HG02642 (cell line): ENCODE measurements around the gene WDR54.

Experiments used
- ATAC-seq: cut with Tn5 transposase; IDR thresholded peaks from one replicate; pipeline ENCODE4 v1.9.1; 2021; ENCODE audit warnings: mild to moderate bottlenecking; ENCODE audit not compliant: unreplicated experiment, poor library complexity

WDR54 gene

GRCh38 chr2:74421221-74421870, at the start of gene WDR54, which contains the start of gene C2orf81:
Gene WDR54, plus strand, starts transcription at chr2:74421730. Its CDS starts 424 bp downstream, at chr2:74422154.
Gene C2orf81, minus strand, starts transcription at chr2:74421619. Its CDS starts 59 bp downstream, at chr2:74421560.
- peak; percentile 97 for ATAC-seq

- no peak for ATAC-seq
Observed at GRCh38 chr2:74372674-74373073, 48.9 kb upstream of the WDR54 start.

- no peak for ATAC-seq
Observed at GRCh38 chr2:74373221-74373676, 48.3 kb upstream of the WDR54 start.

- no peak for ATAC-seq
Observed at GRCh38 chr2:74373985-74374384, 47.5 kb upstream of the WDR54 start.

DNA sequence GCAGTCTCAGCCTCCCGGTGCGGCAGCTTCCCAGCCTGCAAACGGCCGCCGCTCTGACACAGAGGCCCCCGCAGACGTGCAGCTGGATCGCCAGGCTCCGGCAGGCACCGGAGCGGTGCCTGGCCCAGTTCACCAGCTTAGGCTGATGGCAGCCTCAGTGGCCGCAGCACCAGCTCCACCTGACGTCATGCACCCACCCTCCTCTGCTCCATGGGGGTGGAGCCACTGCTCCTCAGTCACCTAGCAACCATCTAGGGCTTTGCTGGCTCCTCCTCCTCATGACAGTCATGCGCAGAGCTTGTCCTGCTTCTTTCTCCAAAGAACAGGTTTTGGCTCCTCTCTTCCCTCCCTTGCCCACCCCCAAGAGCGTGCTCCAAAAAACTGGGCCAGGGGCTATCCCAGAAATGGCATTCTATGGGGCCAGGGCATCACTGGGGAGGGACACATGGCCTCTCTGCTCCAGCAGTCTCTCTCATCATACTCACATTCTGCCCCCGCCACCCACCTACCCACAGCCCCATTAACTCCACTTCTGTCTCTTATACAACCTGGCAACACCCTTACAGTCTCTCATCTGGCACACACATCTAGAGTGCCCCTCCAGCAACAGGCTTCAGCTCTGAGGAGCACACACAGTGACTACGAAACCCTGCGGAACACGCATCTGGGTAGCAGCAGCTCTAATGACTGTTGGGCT, 46.9 kb upstream of the WDR54 start:
- no peak for ATAC-seq

GRCh38 chr2:74375838-74376237, 45.7 kb upstream of the WDR54 start:
- no peak for ATAC-seq

- no peak for ATAC-seq
Observed at GRCh38 chr2:74378007-74378406, 43.5 kb upstream of the WDR54 start.

GRCh38 chr2:74379851-74380789, 41.4 kb upstream of the WDR54 start, which contains the start of gene DCTN1:
Gene DCTN1, minus strand, starts transcription at chr2:74380311. Its CDS starts 274 bp downstream, at chr2:74380037.
- no peak for ATAC-seq

DNA sequence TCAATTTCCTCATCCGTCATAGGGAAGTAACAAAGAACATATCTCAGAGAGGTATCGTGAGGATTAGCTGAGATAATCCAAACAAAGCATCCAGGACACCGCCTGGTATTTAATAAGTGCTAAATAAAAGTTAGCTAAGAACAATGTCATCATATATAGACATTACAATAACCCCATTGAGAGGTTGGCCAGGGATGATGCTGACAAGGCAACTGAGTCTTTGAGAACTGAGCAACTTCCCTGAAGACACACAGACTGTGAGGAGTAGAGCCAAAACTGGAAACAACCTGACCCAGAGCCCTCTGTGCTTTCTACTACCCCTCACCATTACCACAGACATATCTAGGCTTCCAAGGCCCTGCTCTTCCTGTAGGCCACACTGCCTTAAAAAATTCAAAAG, 39.8 kb upstream of the WDR54 start:
- no peak for ATAC-seq

GRCh38 chr2:74383254-74383653, 38.3 kb upstream of the WDR54 start:
- ATAC-seq = no peak

GRCh38 chr2:74384051-74384450, 37.5 kb upstream of the WDR54 start:
- ATAC-seq = no peak

GRCh38 chr2:74385396-74385795, 36.1 kb upstream of the WDR54 start:
- ATAC-seq = no peak

DNA sequence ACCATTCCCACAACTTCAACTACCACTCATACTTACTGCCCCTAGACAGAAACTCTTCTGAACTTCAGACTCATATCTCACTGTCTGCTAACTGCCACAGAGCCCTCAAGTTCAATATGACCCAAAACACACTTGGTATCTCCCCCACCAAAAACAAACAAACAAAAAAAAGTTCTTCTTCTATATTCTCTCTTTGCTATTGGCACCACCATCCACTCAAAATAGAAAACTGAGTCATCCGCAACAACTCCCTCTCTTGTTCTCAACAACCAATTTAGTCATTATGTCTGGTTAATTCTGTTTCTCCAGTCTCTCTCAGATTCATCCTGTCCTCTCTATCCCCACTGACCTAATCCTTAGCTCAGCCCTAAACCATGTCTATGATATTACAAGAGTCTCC, 34.2 kb upstream of the WDR54 start:
- ATAC-seq = no peak

- ATAC-seq = no peak
Observed at GRCh38 chr2:74390606-74391005, 30.9 kb upstream of the WDR54 start.

GRCh38 chr2:74391209-74391579, 30.3 kb upstream of the WDR54 start:
- ATAC-seq = no peak

DNA sequence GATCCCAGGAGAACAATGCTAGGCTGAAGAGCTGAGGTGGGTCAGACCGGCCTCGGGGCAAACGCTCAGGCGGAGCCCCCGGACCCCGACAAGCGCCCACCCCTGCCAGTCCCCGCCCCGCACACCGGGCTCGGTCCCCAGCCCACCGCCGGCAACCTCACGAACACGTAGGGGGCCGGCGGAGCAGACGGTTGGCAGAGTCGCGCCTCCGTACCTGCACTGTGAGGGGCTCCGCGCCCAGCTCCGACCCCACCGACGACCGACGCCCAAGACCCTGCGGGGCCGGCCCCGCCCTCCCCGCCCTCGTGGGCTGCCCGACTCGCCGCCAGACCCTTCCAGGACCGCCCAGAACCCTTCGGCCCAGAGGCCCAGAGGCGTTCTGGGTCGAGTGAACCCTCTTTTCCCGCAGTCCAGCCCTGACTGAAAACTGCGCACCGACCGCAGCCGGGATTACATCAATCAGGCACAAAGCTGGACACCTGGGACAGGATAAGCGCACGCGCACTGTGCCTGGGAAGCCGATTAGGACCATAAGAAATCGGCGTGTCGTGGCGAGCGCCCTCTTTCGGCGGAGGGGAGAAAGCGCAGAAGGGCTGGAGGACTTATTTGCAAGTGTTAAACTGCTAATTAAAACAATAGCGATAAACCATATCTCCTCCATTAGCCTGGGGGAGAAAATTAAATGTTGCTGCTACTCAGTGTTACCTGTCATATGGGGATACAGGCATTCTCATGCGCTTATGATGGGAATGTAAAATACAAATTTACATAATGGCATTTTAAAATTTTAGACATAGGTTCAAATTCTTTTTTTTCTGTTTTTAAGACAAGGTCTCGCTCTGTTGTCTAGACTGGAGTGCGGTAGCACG, 29.7 kb upstream of the WDR54 start:
- peak; percentile 80 for ATAC-seq

GRCh38 chr2:74392449-74392743, 29.1 kb upstream of the WDR54 start:
- ATAC-seq = no peak

DNA sequence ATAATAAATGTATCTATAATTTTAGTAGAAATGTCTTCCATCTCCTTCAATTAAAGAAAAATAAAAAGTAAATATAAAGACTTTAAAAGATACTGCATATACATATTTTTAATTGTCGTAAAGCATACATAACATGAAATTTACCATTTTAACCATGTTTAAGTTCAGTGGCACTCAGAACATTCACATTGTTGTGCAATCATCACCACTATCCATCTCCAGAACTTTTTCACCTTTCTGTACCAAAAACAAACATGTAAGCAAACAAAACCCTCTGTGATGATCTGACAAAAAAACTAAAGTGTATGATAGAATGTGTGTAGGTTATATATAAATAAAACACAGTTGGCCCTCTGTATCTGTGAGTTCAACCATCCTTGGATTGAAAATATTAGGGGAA, 28.0 kb upstream of the WDR54 start:
- ATAC-seq = no peak

DNA sequence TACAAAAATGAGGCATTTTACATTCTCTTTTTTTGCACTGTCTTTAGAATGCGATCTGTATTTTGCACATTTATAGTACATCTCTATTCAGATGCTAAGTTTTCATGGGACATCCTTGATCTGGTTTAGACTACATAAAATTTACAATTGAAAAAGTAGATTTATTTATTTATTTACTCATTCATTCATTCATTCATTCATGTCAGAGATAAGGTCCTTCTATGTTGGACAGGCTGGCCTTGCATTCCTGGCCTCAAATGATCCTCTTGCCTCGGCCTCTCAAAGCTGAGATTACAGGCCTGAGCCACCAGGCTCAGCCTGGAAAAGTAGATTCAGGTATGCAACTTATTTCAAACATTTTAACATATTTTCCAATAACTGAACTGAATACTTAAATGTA, 25.4 kb upstream of the WDR54 start:
- ATAC-seq = no peak

DNA sequence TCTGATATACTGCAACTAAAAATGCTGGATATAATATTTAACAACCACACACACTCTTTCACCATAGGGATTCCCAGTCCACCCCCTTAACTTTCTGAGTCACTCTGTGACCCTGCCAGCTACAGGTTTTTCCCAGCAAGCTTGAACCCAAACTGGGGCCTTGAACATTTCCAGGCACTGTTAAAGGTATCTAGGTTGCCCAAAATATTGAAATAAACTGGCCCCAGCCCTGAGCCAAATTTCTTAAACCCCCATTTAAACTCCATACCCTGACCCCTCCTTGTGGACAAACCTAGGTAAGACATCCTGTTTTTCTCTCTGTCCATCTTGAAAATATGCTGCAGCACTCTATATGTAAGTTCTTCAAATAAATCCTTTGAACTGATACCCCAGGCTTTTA, 21.7 kb upstream of the WDR54 start:
- ATAC-seq = no peak
